DMS79 (cell line): ENCODE results near the gene EEF2.
"Not testable (repeated sequence)": the region's sequence is repeated elsewhere in the genome, so short reads cannot be mapped to it uniquely, and the experiment has no call there.

ENCODE experiments used
- DNase-seq: peaks from one replicate; lab custom pipeline; 2025; lab: John Stamatoyannopoulos, UW

The EEF2 gene

GRCh38 chr19:3968556-3969434, 16.5 kb downstream of the EEF2 start:
- no peak for DNase-seq

GRCh38 chr19:3967983-3968382, 17.3 kb downstream of the EEF2 start:
- not testable (repeated sequence) for DNase-seq

GRCh38 chr19:3966051-3967017, 18.9 kb downstream of the EEF2 start:
- DNase-seq, result no peak

GRCh38 chr19:3964256-3965194, 20.7 kb downstream of the EEF2 start:
- DNase-seq, result no peak

- no peak for DNase-seq
Observed at GRCh38 chr19:3963458-3964255, 21.6 kb downstream of the EEF2 start.

GRCh38 chr19:3961007-3961406, 24.3 kb downstream of the EEF2 start:
- DNase-seq, result no peak

- no peak for DNase-seq
Observed at GRCh38 chr19:3959766-3960131, 25.5 kb downstream of the EEF2 start.

GRCh38 chr19:3958836-3959765, 26.2 kb downstream of the EEF2 start:
- no peak for DNase-seq

GRCh38 chr19:3955688-3956087, 29.6 kb downstream of the EEF2 start:
- DNase-seq, result no peak

GRCh38 chr19:3955276-3955675, 30.0 kb downstream of the EEF2 start:
- DNase-seq, result not testable (repeated sequence)

- DNase-seq, result no peak
Observed at GRCh38 chr19:3954107-3954506, 31.2 kb downstream of the EEF2 start.

- not testable (repeated sequence) for DNase-seq
Observed at GRCh38 chr19:3952755-3953276, 32.4 kb downstream of the EEF2 start.

GRCh38 chr19:3950871-3951861, 34.1 kb downstream of the EEF2 start:
- DNase-seq, result no peak

GRCh38 chr19:3949997-3950859, 35.0 kb downstream of the EEF2 start:
- DNase-seq, result no peak

- DNase-seq, result no peak
Observed at GRCh38 chr19:3949294-3949693, 36.0 kb downstream of the EEF2 start.

GRCh38 chr19:3947316-3947933, 37.8 kb downstream of the EEF2 start:
- DNase-seq, result not testable (repeated sequence)

GRCh38 chr19:3945838-3946237, 39.4 kb downstream of the EEF2 start:
- no peak for DNase-seq
